ENCODE data around the gene INAFM1.
A peak's percentile ranks its signal among the peaks of the same experiment; 100 is the strongest.
"Not testable (repeated sequence)": the region's sequence is repeated elsewhere in the genome, so short reads cannot be mapped to it uniquely, and the experiment has no call there.

The INAFM1 gene

GRCh38 chr19:47271949-47272348, 2.7 kb upstream of the INAFM1 start:
- no peak for DNase-seq

- DNase-seq, result no peak
Observed at GRCh38 chr19:47272448-47273312, 2.0 kb upstream of the INAFM1 start.

- DNase-seq, result peak; percentile 85
Observed at GRCh38 chr19:47273313-47274070, 1.2 kb upstream of the INAFM1 start.

DNA sequence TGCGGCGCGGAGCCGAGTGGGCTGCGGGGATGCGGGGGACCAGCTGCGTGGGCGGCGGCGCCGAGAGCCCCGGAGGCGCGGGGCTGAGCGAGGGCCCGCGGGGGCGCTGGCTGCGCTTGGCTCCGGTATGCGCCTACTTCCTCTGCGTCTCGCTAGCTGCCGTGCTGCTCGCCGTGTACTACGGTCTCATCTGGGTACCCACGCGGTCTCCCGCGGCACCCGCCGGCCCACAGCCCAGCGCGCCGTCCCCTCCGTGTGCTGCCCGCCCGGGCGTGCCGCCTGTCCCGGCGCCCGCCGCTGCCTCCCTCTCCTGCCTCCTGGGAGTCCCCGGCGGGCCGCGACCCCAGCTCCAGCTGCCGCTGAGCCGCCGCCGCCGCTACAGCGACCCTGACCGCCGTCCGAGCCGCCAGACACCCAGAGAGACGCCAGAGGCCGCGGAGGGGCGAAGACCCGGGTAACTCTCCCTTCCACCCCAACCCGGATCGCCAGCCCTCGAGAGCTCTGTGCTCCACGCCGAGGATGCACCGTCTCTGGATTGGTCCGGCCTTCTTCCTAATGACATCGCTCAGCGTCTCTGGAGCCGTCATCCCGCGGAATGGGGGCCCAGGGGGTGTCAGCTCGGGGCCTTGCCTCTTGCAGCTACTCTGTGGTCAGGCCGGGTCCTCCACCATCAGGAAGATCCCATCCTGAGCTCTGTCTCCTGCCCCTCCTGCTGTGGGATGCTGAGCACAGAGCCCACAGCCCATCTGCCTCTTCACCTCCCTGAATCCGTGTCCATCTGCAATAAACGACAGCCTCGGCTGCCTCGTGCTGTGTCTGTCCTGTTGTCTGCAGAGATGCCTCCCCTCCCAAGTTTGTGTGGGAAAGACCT, 441 bp downstream of the INAFM1 start:
- DNase-seq, result peak; percentile 35

GRCh38 chr19:47275791-47276461, 1.2 kb downstream of the INAFM1 start:
- DNase-seq, result no peak

DNA sequence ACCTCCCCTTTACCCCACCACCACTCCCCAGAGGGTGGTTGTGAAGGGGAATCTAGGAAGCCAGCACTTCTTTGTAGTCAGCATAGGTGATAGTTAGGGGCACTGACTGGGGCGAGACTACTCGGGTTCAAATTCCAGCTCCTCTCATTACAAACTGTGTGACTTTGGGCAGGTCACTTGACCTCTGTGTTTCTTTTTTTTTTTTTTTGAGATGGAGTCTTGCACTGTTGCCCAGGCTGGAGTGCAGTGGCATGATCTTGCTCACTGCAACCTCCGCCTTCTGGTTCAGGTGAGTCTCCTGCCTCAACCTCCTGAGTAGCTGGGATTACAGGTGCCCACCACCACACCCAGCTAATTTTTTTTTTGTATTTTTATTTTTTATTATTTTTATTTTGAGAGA, 1.8 kb downstream of the INAFM1 start:
- DNase-seq, result not testable (repeated sequence)

GRCh38 chr19:47280183-47280797, 5.6 kb downstream of the INAFM1 start:
- no peak for DNase-seq

GRCh38 chr19:47283405-47284059, 8.8 kb downstream of the INAFM1 start:
- DNase-seq, result no peak

DNA sequence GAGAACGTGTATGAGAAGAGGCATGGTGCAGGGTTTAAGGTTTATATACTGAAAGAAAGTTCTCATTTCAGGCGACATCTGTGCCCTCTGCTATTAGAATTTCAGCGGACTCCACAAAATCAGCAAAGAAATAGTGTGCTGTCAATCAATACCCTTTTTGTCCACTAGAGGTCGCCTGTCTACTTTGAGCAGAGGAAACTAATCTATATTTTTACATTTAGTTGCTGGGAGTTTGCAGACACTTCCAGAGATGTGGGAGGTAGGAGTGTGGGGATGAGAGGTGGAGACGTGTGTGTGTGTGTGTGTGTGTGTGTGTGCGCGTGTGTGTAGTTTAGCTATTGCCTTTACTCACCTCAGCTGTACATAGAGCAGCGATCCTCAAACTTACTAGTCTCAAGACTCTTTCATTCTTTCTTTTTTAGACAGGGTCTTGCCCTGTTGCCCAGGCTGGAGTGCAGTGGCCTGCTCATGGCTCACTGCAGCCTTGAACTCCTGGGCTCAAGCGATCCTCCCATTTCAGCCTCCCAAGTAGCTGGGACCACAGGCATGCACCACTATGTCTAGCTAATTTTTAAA, 9.7 kb downstream of the INAFM1 start:
- DNase-seq, result no peak

- peak; percentile 45 for DNase-seq
Observed at GRCh38 chr19:47296036-47296435, 21.4 kb downstream of the INAFM1 start.

DNA sequence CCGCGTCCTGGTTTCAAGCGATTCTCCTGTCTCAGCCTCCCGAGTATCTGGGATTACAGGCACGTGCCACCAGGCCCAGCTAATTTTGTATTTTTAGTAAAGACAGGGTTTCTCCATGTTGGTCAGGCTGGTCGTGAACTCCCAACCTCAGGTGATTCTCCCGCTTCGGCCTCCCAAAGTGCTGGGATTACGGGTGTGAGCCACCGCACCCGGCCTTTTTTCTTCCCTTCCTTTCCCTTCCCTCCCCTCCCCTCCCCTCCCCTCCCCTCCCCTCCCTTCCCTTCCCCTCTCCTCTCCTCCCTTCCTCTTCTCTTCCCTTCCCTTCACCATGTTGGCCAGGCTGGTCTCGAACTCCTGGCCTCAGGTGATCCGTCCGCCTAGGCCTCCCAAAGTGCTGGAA, 26.2 kb downstream of the INAFM1 start:
- not testable (repeated sequence) for DNase-seq

- no peak for DNase-seq
Observed at GRCh38 chr19:47302249-47302648, 27.6 kb downstream of the INAFM1 start.

GRCh38 chr19:47303966-47304365, 29.3 kb downstream of the INAFM1 start:
- no peak for DNase-seq

DNA sequence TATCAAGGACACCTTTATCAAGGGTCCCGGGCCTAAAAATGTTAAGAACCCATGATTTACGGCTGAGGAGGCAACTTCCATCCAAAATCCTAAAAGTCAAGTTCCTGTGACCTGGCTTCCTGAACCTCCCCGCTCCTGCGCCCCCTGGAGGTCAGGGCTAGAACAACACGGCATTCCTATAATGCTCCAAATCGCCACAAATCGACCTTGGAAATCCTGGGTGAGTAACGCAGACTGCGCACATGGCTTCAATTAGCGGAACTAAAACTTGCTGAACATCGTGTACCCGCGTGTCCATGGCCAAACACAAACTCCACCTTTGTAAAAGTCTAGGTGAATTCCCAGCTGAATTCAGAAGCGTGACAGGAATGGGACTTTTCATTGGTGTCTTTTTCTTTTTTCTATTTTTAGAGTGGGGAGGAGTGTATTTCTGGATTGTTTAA, 30.6 kb downstream of the INAFM1 start:
- DNase-seq, result peak; percentile 32

DNA sequence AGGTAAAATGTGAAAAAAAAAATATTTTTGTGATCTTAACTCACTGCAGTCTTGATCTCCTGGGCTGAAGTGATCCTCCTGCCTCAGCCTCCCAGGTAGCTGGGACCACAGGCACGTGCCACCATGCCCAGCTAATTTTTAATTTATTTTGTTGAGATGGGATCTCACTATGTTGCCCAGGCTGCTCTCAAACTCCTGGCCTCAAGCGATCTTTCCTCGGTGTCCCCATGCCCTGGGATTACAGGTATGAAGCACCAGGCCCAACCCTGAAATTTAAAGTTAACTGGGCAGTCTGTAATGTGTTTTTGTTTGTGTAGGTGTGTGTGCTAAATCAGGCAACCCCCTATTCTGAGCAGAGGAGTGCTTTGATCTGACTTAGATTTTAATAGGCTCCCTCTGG, 31.6 kb downstream of the INAFM1 start:
- DNase-seq, result no peak

- DNase-seq, result no peak
Observed at GRCh38 chr19:47309038-47309437, 34.4 kb downstream of the INAFM1 start.

- no peak for DNase-seq
Observed at GRCh38 chr19:47309608-47310007, 34.9 kb downstream of the INAFM1 start, which contains the start of gene C5AR1. TSS of gene C5AR1 (plus strand) at chr19:47309861. CDS start at chr19:47309896, 35 bp downstream.

DNA sequence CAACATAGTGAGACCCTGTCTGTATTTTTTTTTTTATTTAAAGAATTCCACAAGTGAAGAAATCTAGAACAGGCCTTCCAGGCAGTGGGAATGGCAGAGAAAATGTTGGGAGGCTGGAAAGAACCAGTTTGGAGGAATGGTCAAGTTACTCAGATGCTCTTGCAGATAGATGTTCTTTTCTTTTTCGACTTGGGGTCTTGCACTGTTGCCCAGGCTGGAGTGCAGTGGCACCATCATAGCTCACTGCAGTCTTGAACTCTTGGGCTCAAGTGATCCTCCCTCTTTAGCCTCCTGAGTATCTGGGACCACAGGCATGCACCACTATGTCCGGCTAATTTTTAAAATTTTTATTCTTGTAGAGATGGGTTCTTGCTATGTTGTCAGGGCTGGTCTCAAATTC, 35.6 kb downstream of the INAFM1 start:
- no peak for DNase-seq

DNA sequence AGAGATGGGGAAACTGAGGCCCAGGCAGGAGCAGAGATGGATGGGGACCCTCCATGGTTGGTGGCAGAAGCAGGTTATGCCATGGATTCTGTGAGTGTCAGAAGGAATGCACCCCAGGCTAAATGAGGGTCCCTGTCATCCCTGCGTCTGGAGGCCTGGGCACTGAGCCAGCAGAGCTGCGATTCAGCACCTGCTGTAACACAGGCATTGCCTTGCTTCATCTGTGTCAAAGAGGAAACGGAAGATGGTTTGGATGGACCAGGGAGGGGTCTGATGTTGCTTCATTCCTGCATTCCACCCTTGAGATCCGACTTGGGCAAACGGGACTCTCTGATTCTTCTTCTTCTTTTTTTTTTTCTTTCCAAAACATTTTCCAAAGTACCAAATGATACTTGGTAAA, 36.1 kb downstream of the INAFM1 start:
- no peak for DNase-seq

GRCh38 chr19:47312366-47313006, 37.8 kb downstream of the INAFM1 start:
- DNase-seq, result no peak
